Mesendoderm (in vitro differentiated cells): Measurements from ENCODE around the gene AGBL5.

Source experiments
- DNase-seq: peaks from one replicate; pipeline ENCODE4 v3.0.0; 2013
- H2AK5ac ChIP-seq: 2 replicates; pipeline ENCODE4 v1.6.1; 2013; ENCODE audit warnings: low read length, inconsistent platforms
- H2BK120ac ChIP-seq: 2 replicates; pipeline ENCODE4 v1.6.1; 2013; ENCODE audit warnings: low read depth, mild to moderate bottlenecking, low read length, moderate library complexity, mixed read lengths
- H2BK15ac ChIP-seq: replicated peaks from 2 replicates; pipeline ENCODE4 v1.6.1; 2013; ENCODE audit warnings: low read depth, mild to moderate bottlenecking, moderate library complexity
- H2BK5ac ChIP-seq: 2 replicates; pipeline ENCODE4 v1.6.1; 2013; ENCODE audit warnings: low read length, inconsistent platforms
- H3K18ac ChIP-seq: 2 replicates; pipeline ENCODE4 v1.6.1; 2013; ENCODE audit warnings: mild to moderate bottlenecking, low read length, mixed read lengths
- H3K23ac ChIP-seq: one replicate; pipeline ENCODE4 v1.6.1; 2013; ENCODE audit warnings: low read length
- H3K27ac ChIP-seq: 2 replicates; pipeline ENCODE4 v1.5.1; 2013; ENCODE audit warnings: low read depth, mild to moderate bottlenecking, inconsistent platforms, low read length, moderate library complexity
- H3K27me3 ChIP-seq: 2 replicates; pipeline ENCODE4 v1.6.1; 2013; ENCODE audit warnings: low read length, control low read depth, mild to moderate bottlenecking, inconsistent platforms; ENCODE audit not compliant: insufficient read depth, poor library complexity
- H3K36me3 ChIP-seq: 2 replicates; pipeline ENCODE4 v1.6.1; 2013; ENCODE audit warnings: low read length, inconsistent platforms; ENCODE audit not compliant: control insufficient read depth, insufficient read depth
- H3K4ac ChIP-seq: one replicate; pipeline ENCODE4 v1.6.1; 2013; ENCODE audit warnings: low read depth, mild to moderate bottlenecking, low read length, moderate library complexity
- H3K4me1 ChIP-seq: 2 replicates; pipeline ENCODE4 v1.6.1; 2013; ENCODE audit warnings: low read depth, low read length, inconsistent platforms; ENCODE audit not compliant: control insufficient read depth
- H3K4me2 ChIP-seq: 2 replicates; pipeline ENCODE4 v1.6.1; 2013; ENCODE audit warnings: low read length
- H3K4me3 ChIP-seq: 2 replicates; pipeline ENCODE4 v1.5.1; 2013; ENCODE audit warnings: mild to moderate bottlenecking, low read length
- H3K56ac ChIP-seq: one replicate; pipeline ENCODE4 v1.6.1; 2013; ENCODE audit warnings: low read length
- H3K79me1 ChIP-seq: 2 replicates; pipeline ENCODE4 v1.6.1; 2013; ENCODE audit warnings: low read length, inconsistent platforms
- H3K79me2 ChIP-seq: 2 replicates; pipeline ENCODE4 v1.6.1; 2013; ENCODE audit warnings: mild to moderate bottlenecking, low read length; ENCODE audit not compliant: control insufficient read depth, insufficient read depth
- H3K9ac ChIP-seq: 2 replicates; pipeline ENCODE4 v1.6.1; 2013; ENCODE audit warnings: low read length, inconsistent platforms
- H4K5ac ChIP-seq: one replicate; pipeline ENCODE4 v1.6.1; 2013; ENCODE audit warnings: low read length
- H4K8ac ChIP-seq: one replicate; pipeline ENCODE4 v1.6.1; 2013; ENCODE audit warnings: low read depth, mild to moderate bottlenecking, control low read depth, low read length, moderate library complexity
- WGBS: extraction: QIAGEN DNeasy Blood & Tissue Kit; methylation state at CpG from one replicate; pipeline ENCODE4 v1.1.7; 2013; ENCODE audit warnings: low lambda C conversion rate, missing lambda C conversion rate; ENCODE audit not compliant: insufficient coverage; ENCODE audit errors: extremely low coverage; 5-methylcytosine and 5-hydroxymethylcytosine counted together

The AGBL5 gene

GRCh38 chr2:27070653-27071276, 19.3 kb downstream of the AGBL5 start:
- no CpG with 5 or more reads among the region's 11 CpGs for WGBS

GRCh38 chr2:27071277-27071989, 20.0 kb downstream of the AGBL5 start, which contains the start of gene OST4:
Gene OST4, minus strand, starts transcription at chr2:27071654.
- Histone ChIP-seq H3K36me3 (peaks cover 4% of the 10 kb centered on the region), H3K18ac (peak within 1 kb of the TSS; percentile 77), H4K5ac (no peak within 1 kb of the TSS), H3K79me2 (peaks cover 17% of the 10 kb centered on the region), H3K4ac (peak within 1 kb of the TSS; percentile 86), H3K4me3 (peak within 1 kb of the TSS; percentile 96), H3K79me1 (peaks cover 24% of the 10 kb centered on the region), H3K27me3 (no peaks in the 10 kb centered on the region), H2BK15ac (no peak within 1 kb of the TSS), H2BK5ac (peak within 1 kb of the TSS; percentile 87), H2BK120ac (peak within 1 kb of the TSS; percentile 3), H2AK5ac (peak within 1 kb of the TSS; percentile 64), H3K9ac (peak within 1 kb of the TSS; percentile 88), H3K4me1 (peaks cover 2% of the 10 kb centered on the region), H3K4me2 (peak within 1 kb of the TSS; percentile 97), H4K8ac (peak within 1 kb of the TSS; percentile 78), H3K23ac (peak within 1 kb of the TSS; percentile 100), H3K56ac (peak within 1 kb of the TSS; percentile 98), H3K27ac (peak within 1 kb of the TSS; percentile 92)
- DNase-seq, result peak; percentile 95
- no CpG with 5 or more reads among the region's 86 CpGs for WGBS

More at GRCh38 chr2:27070653-27071276, 19.3 kb downstream of the AGBL5 start:
- Histone ChIP-seq H3K27ac (no peak overlapping the region), H2AK5ac (peak overlapping the region; percentile 64), H4K5ac (no peak overlapping the region), H3K23ac (peak overlapping the region; percentile 90), H3K18ac (peak overlapping the region; percentile 77), H3K36me3 (peaks cover 4% of the 10 kb centered on the region), H2BK120ac (no peak overlapping the region), H3K4ac (peak overlapping the region; percentile 86), H2BK5ac (peak overlapping the region; percentile 17), H3K79me1 (peaks cover 24% of the 10 kb centered on the region), H3K27me3 (no peaks in the 10 kb centered on the region), H4K8ac (no peak overlapping the region), H3K4me3 (peak overlapping the region; percentile 96), H3K4me2 (peak overlapping the region; percentile 97), H3K56ac (peak overlapping the region; percentile 95), H3K4me1 (peaks cover 2% of the 10 kb centered on the region), H2BK15ac (no peak overlapping the region), H3K79me2 (peaks cover 17% of the 10 kb centered on the region), H3K9ac (peak overlapping the region; percentile 88)
- no peak for DNase-seq

GRCh38 chr2:27071990-27072830, 20.7 kb downstream of the AGBL5 start:
- peaks cover 24% of the 10 kb centered on the region for H3K79me1 ChIP-seq

GRCh38 chr2:27072920-27073319, 21.5 kb downstream of the AGBL5 start:
- Histone ChIP-seq H3K27ac (peak overlapping the region; percentile 92), H3K56ac (peak overlapping the region; percentile 98), H3K79me2 (peaks cover 17% of the 10 kb centered on the region), H3K18ac (peak overlapping the region; percentile 41), H3K4me3 (no peak overlapping the region), H2AK5ac (no peak overlapping the region), H3K9ac (peak overlapping the region; percentile 88), H3K23ac (no peak overlapping the region), H2BK120ac (no peak overlapping the region), H2BK5ac (no peak overlapping the region), H4K8ac (no peak overlapping the region), H3K4me1 (peaks cover 2% of the 10 kb centered on the region), H3K36me3 (peaks cover 4% of the 10 kb centered on the region), H2BK15ac (no peak overlapping the region), H3K27me3 (no peaks in the 10 kb centered on the region), H3K79me1 (peaks cover 24% of the 10 kb centered on the region), H3K4ac (no peak overlapping the region), H3K4me2 (no peak overlapping the region), H4K5ac (no peak overlapping the region)
- DNase-seq, result no peak
- no CpG with 5 or more reads among the region's 5 CpGs for WGBS

More at GRCh38 chr2:27071990-27072830, 20.7 kb downstream of the AGBL5 start:
- Histone ChIP-seq H3K23ac (peak overlapping the region; percentile 100), H3K36me3 (peaks cover 4% of the 10 kb centered on the region), H3K4me1 (peaks cover 2% of the 10 kb centered on the region), H3K4me2 (peak overlapping the region; percentile 92), H4K5ac (no peak overlapping the region), H3K4me3 (peak overlapping the region; percentile 71), H3K56ac (peak overlapping the region; percentile 98), H4K8ac (peak overlapping the region; percentile 78), H2BK5ac (peak overlapping the region; percentile 87), H2BK120ac (peak overlapping the region; percentile 3), H3K18ac (peak overlapping the region; percentile 41), H3K27me3 (no peaks in the 10 kb centered on the region), H3K79me2 (peaks cover 17% of the 10 kb centered on the region), H2AK5ac (no peak overlapping the region), H2BK15ac (no peak overlapping the region), H3K27ac (peak overlapping the region; percentile 92), H3K4ac (peak overlapping the region; percentile 56), H3K9ac (peak overlapping the region; percentile 88)
- DNase-seq, result peak; percentile 74
- no CpG with 5 or more reads among the region's 34 CpGs for WGBS

GRCh38 chr2:27073782-27074181, 22.3 kb downstream of the AGBL5 start:
- Histone ChIP-seq H3K18ac (no peak overlapping the region), H3K79me1 (peaks cover 21% of the 10 kb centered on the region), H3K4ac (no peak overlapping the region), H4K8ac (no peak overlapping the region), H2BK15ac (no peak overlapping the region), H2BK120ac (no peak overlapping the region), H3K4me2 (no peak overlapping the region), H3K9ac (no peak overlapping the region), H2AK5ac (peak overlapping the region; percentile 58), H3K36me3 (peaks cover 2% of the 10 kb centered on the region), H2BK5ac (no peak overlapping the region), H4K5ac (no peak overlapping the region), H3K27ac (no peak overlapping the region), H3K4me3 (no peak overlapping the region), H3K23ac (no peak overlapping the region), H3K27me3 (no peaks in the 10 kb centered on the region), H3K4me1 (peaks cover 2% of the 10 kb centered on the region), H3K56ac (peak overlapping the region; percentile 25), H3K79me2 (peaks cover 17% of the 10 kb centered on the region)
- no peak for DNase-seq
- WGBS, result no CpG with 5 or more reads among the region's 2 CpGs
